HepG2 (cell line): ENCODE results near the gene RPL31.

Experiments used
- ADNP ChIP-seq: sonication (generic); formaldehyde crosslinking; IDR thresholded peaks from 2 replicates; pipeline ENCODE4 v1.4.0; 2020; ENCODE audit warnings: missing genetic modification reagents
- CBX2 ChIP-seq, 2 experiments: fragments of 200-600 bp in 1 of 2; sonication (generic); formaldehyde crosslinking in 1 of 2; IDR thresholded peaks; 2 replicates each; pipeline versions ENCODE4 v1.7.0 to v1.8.1; 2018 to 2022; ENCODE audit warnings: low read depth in 2 of 2, low read length in 1 of 2, mild to moderate bottlenecking in 1 of 2, missing genetic modification reagents in 1 of 2
- EZH2 ChIP-seq: conservative IDR thresholded peaks from 2 replicates; pipeline ENCODE4 v1.6.1; 2012; ENCODE audit warnings: mild to moderate bottlenecking, low read depth, low read length, moderate library complexity
- NR3C1 ChIP-seq: sonication (generic); formaldehyde crosslinking; IDR thresholded peaks from 2 replicates; pipeline ENCODE4 v1.4.0; 2020; ENCODE audit warnings: missing genetic modification reagents
- POLR2A ChIP-seq, 2 experiments: IDR thresholded peaks; 2 replicates each; pipeline ENCODE4 v1.6.1; 2011; ENCODE audit warnings: low read depth in 2 of 2, low read length in 2 of 2, mild to moderate bottlenecking in 1 of 2, moderate library complexity in 1 of 2; ENCODE audit not compliant: insufficient read depth in 1 of 2
- SP2 ChIP-seq: sonication (generic); formaldehyde crosslinking; IDR thresholded peaks from 2 replicates; pipeline ENCODE4 v1.5.1; 2020; ENCODE audit warnings: mild to moderate bottlenecking, missing genetic modification reagents
- TF ChIP-seq, protein P1 (sequence below): sonication (generic); formaldehyde crosslinking; IDR thresholded peaks from 2 replicates; pipeline ENCODE4 v1.5.0; 2020; ENCODE audit warnings: mild to moderate bottlenecking, missing genetic modification reagents, moderate library complexity

- TF ChIP-seq ADNP (CRISPR knock-in tag) (no peak), CBX2 (IDR thresholded peaks at IDR 0.05; ENCODE audit: low read depth, low read length) (no peak), CBX2 (CRISPR knock-in tag; IDR thresholded peaks at IDR 0.05; ENCODE audit: low read depth) (no peak), POLR2A (IDR thresholded peaks at IDR 0.05; ENCODE audit: insufficient read depth in 1 of 2, low read depth in 2 of 2, low read length in 2 of 2) (no peak), NR3C1 (CRISPR knock-in tag) (no peak), SP2 (CRISPR knock-in tag) (no peak), EZH2 (no peak)
- TF ChIP-seq, protein P1, sequence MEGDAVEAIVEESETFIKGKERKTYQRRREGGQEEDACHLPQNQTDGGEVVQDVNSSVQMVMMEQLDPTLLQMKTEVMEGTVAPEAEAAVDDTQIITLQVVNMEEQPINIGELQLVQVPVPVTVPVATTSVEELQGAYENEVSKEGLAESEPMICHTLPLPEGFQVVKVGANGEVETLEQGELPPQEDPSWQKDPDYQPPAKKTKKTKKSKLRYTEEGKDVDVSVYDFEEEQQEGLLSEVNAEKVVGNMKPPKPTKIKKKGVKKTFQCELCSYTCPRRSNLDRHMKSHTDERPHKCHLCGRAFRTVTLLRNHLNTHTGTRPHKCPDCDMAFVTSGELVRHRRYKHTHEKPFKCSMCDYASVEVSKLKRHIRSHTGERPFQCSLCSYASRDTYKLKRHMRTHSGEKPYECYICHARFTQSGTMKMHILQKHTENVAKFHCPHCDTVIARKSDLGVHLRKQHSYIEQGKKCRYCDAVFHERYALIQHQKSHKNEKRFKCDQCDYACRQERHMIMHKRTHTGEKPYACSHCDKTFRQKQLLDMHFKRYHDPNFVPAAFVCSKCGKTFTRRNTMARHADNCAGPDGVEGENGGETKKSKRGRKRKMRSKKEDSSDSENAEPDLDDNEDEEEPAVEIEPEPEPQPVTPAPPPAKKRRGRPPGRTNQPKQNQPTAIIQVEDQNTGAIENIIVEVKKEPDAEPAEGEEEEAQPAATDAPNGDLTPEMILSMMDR (CRISPR knock-in tag): no peak
Measured at GRCh38 chr2:101040072-101040471, 38.0 kb downstream of the RPL31 start.
